ENCODE results near the gene MICAL2.

The MICAL2 gene

GRCh38 chr11:12212821-12213185, 102.4 kb downstream of the MICAL2 start:
- no peak for DNase-seq

GRCh38 chr11:12213883-12214282, 103.5 kb downstream of the MICAL2 start:
- no peak for DNase-seq

DNA sequence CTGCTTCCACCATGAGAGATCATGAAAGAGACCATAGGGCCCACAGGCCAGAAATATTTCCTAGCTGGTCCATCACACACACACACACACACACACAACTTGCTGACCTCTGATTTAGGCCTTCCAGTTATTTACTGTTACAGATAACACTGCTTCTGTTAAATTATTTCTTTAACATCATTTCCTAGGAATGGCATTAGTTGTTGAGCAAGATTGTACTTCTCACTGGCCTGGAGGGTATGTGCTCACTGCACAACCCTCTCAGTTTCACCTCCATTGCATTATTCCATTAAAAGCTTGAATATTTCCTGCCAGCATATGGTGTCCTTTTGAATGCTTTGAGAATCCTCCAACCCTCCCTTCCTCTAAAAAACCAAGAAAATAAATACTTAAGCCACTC, 104.4 kb downstream of the MICAL2 start:
- no peak for DNase-seq

DNA sequence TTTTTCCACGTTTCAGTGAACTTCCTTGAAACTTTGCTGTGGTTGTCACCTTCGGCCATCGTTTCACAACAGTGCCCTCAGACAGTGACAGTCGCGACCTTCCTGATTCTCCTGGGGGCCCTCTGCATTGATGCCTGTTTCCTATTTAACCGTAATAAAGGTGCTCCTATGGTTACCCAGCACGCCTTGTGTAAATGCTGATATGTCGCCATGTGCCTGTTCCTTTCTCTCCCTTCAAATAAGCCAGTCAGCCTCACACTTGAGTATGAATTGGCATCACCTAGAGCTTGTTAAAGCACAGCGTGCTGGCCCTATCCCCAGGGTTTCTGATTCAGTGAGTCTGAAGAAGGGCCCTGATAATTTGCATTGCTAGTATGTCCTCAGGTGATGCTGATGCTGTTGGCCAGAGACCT, 104.8 kb downstream of the MICAL2 start:
- DNase-seq = no peak

GRCh38 chr11:12216041-12216451, 105.7 kb downstream of the MICAL2 start:
- no peak for DNase-seq

DNA sequence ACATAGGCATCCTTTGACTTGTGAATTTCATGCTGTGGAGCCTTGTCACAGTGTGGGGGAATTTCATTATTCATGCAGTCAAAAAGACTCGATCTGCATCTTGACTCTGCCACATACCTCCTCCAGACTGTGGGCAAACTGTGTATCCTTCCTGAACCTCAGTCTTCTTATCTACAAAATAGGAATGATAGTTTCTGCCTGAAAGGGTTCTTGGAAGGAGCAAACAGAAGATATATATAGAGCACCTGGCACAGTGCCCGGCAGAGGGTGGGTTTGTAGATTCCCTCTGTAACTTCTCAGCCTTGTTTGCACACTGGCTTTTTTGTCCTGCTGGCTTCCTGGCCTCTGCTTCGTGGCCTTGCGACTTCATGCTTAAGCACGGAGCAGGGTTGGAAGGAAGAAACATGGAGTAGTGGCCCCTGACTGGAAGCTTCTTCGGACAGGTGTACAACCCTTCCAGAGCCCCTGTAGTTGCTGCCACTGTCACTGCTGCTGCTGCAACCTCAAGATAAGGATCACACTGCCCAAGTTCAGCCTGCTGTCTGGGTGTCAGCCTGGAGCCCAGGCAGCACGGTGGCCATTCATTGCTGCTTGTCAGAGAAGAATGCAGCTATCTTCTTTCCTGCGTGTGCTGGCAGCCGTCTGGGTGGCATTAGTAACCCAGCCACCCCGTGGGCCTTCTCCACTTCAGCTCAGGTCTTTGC, 106.4 kb downstream of the MICAL2 start:
- DNase-seq = no peak

DNA sequence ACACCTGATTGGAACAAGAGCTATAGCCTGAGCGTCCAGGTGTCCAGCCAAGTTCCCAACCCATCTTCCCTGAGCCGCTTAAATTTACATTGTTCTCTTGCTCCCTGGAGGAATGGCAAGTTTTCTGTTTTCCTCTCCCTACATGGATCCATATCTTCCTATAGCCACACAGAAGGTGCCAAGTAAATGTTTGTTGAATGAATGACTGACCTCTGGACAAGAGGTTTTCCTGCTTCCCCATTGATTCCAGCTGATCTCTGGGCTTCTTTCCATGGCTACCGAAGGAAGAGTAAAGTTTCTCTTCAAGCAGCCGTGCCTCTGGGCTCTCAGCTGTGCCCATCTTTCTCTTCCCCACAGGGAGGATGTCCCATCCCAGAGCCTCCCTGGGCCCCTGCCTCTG, 107.5 kb downstream of the MICAL2 start:
- no peak for DNase-seq

DNA sequence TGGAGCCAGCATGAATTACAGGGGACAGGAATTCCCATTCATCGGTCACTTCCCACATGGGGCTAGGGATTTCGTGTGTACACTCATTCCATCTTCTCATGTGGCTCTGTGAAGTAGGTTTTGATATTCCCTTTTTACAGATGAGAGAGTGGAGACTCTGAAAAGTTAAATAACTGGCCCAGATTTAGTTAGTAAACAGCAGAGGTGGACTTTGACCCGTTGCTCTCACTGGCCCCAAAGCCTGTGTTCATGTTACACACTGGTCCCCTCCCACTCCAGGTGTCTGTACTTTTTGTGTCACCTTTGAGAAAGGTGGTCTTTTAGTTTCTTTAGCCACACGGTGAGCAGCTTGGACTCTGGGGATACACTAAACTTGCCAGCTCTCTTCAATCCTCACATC, 108.5 kb downstream of the MICAL2 start:
- no peak for DNase-seq

DNA sequence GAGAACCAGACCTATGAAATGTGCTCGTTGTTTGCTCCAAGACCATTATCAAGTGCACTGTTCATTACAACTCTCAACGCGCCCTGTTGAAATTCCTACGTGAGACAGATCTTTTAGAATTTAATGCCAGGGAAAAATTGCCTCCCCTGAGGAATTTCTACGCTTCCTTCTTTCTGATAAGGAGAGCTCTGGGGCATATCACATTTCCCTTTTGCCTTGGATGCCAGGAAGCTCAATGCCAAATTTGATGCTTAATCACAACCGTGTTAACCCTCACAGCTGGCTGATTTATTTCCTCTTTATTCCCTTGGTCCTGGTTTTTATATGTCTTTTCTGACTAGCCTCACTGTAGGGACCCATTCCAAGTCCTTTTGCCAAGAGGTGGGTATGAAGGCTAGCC, 109.4 kb downstream of the MICAL2 start:
- DNase-seq = no peak

DNA sequence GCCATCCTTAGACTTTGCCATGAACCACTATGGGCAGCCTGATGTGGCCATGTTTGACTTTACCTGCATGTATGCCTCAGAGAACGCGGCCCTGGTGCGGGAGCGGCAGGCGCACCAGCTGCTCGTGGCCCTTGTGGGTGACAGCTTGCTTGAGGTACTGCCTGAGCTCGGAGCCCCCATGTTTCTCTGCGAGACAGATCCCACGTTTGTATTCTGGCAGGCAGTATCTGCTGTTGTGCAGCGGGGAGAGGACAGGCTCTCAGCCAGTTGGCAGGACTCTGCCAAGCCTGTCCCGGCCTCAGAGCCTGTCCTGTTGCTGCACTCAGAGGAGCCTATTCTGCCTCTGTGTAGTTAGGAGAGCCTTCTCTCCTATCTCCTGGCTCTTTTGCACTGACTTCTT, 109.9 kb downstream of the MICAL2 start:
- peak; percentile 20 for DNase-seq

DNA sequence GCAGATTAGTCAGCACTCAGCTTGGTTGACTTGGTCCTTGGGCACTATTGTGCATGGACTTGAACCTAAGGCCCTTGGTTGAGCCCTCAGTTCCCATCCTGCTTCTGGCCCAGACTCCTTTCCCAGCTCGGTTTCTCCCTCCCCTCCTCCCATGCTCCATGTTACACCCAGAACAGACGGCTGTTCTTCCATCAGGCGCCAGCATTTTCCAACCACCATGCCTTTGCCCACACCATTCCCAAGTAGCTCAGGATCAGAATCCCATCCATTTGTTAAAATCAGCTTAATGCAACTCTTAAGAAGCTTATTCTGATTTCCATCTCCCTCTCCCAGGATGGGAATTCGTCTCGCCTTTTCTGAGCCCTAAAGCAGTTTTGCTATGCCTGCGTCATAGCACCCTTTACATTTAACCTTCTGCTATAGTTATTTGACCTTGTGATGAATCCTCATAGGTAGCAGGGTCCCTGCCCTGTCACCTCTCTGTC, 110.7 kb downstream of the MICAL2 start:
- DNase-seq = no peak

- DNase-seq = no peak
Observed at GRCh38 chr11:12222055-12222792, 111.8 kb downstream of the MICAL2 start.

- no peak for DNase-seq
Observed at GRCh38 chr11:12223771-12224536, 113.6 kb downstream of the MICAL2 start.

DNA sequence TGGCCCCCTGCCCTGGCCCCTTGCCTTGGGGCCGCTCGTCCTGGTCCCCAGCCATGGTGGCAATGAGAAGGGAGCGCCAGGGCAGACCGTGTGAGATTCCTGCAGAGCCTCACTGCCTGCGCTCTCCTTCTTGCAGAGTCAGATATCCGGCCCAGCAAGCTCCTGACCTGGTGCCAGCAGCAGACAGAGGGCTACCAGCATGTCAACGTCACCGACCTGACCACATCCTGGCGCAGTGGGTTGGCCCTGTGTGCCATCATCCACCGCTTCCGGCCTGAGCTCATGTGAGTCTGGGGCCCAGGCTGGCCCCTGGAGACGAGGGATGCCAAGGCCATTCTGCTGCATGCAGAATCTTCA, 114.1 kb downstream of the MICAL2 start:
- no peak for DNase-seq

DNA sequence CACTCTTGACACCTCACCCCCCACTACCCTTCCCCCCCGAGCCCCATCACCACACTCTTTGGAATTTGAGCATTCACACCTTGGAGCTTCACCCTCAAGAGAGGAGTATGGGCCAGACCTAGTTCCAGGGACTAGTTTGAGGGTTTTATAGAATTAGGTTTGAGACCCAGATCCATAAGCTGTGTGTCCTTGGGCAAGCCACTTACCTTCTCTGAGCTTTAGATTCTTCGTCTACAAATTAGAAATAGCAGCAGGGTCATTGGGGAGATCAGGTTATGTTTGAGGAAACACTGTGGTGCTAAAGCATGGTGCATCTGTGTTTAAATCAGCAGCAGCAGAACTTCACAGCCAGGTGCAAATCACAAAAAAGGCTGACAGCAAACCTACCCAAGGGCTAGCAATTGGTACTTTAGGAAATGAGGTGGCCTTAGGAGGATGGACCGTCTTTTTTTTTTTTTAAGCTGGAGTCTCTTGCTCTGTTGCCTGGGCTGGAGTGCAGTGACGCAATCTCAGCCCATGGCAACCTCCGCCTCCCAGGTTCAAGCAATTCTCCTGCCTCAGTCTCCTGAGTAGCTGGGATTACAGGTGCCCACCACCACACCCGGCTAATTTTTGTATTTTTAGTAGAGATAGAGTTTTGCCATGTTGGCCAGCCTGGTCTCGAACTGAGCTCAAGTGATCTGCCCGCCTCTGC, 114.8 kb downstream of the MICAL2 start:
- DNase-seq = no peak

DNA sequence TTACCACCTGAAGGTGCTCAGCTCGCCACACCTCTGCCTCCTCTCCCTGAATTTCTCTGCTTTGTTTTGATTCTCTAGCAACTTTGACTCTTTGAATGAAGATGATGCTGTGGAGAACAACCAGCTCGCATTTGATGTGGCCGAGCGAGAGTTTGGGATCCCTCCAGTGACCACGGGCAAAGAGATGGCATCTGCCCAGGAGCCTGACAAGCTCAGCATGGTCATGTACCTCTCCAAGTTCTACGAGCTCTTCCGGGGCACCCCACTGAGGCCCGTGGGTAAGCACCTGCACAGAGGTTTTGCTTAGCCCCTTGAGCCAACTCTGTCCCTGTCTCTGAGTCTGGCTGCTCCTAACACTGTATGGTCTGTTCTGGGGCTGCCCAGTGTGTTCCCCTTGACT, 115.7 kb downstream of the MICAL2 start:
- DNase-seq = no peak

GRCh38 chr11:12229450-12230229, 119.2 kb downstream of the MICAL2 start:
- no peak for DNase-seq

- no peak for DNase-seq
Observed at GRCh38 chr11:12232160-12232559, 121.8 kb downstream of the MICAL2 start.

GRCh38 chr11:12232817-12233601, 122.6 kb downstream of the MICAL2 start:
- no peak for DNase-seq

DNA sequence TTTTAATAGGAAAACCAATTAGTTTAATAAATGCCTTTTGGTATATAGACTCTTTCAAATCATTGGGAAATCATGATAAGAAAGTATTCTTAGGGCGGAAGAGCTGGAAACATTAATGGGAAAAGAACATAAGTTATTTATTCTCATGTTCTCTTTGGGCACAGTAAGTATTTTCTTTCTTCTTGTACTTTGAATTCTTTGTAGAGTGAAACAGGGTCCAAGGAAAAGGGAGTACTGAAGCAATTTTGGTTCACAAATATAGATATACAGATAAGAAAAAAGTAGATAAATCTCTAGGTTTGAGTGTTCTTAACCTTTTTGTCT, 123.2 kb downstream of the MICAL2 start:
- no peak for DNase-seq

- no peak for DNase-seq
Observed at GRCh38 chr11:12234221-12234620, 123.8 kb downstream of the MICAL2 start.

DNA sequence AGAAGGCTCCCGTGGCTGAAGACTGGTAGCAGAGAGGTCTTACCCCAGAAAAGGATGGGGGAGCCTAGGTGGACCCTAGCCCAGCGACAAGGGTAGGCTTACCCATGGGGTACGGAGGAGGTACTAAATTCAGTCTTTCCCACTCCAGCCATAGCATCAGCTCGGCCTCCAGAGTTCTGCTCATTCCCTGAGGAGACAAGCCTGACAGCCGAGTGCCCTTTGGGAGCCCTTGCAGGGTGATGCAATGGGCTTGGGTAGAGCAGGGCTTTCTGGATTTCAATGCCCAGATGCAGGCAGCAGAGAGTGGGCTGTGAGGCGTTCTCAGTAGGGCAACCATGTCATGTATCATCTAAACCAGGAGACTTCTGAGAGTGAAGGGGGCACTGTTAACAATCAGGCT, 124.7 kb downstream of the MICAL2 start:
- no peak for DNase-seq

Data from NCI-H1694 (cell line).